HEK293T (cell line): ENCODE data around the gene CLEC16A.

Experiments
- ARNT ChIP-seq: fragments of 450-650 bp; IDR thresholded peaks from 2 replicates; pipeline ENCODE4 v1.6.1; 2017; ENCODE audit warnings: mild to moderate bottlenecking
- BHLHE40 ChIP-seq: fragments of 450-650 bp; IDR thresholded peaks from 2 replicates; pipeline ENCODE4 v1.6.1; 2016; ENCODE audit warnings: mild to moderate bottlenecking, moderate library complexity, borderline replicate concordance
- CTBP1 ChIP-seq: fragments of 450-650 bp; IDR thresholded peaks from 2 replicates; pipeline ENCODE4 v1.6.1; 2016; ENCODE audit warnings: borderline replicate concordance
- ELF4 ChIP-seq: fragments of 450-650 bp; IDR thresholded peaks from 2 replicates; pipeline ENCODE4 v1.6.1; 2017; ENCODE audit warnings: antibody characterized with exemption
- FOXA1 ChIP-seq: fragments of 450-650 bp; IDR thresholded peaks from 2 replicates; pipeline ENCODE4 v1.6.1; 2016; ENCODE audit warnings: mild to moderate bottlenecking
- FOXK2 ChIP-seq: fragments of 450-650 bp; IDR thresholded peaks from 2 replicates; pipeline ENCODE4 v1.6.1; 2016; ENCODE audit warnings: mild to moderate bottlenecking
- FOXM1 ChIP-seq: fragments of 450-650 bp; IDR thresholded peaks from 2 replicates; pipeline ENCODE4 v1.6.1; 2017; ENCODE audit warnings: mild to moderate bottlenecking, borderline replicate concordance
- HDGF ChIP-seq: fragments of 450-650 bp; IDR thresholded peaks from 2 replicates; pipeline ENCODE4 v1.6.1; 2017; ENCODE audit warnings: antibody characterized with exemption, borderline replicate concordance
- L3MBTL2 ChIP-seq: fragments of 450-650 bp; conservative IDR thresholded peaks from 2 replicates; pipeline ENCODE4 v1.6.1; 2016; ENCODE audit warnings: mild to moderate bottlenecking
- NFRKB ChIP-seq: fragments of 450-650 bp; IDR thresholded peaks from 2 replicates; pipeline ENCODE4 v1.6.1; 2016; ENCODE audit warnings: mild to moderate bottlenecking, moderate library complexity
- SP1 ChIP-seq: fragments of 450-650 bp; IDR thresholded peaks from 2 replicates; pipeline ENCODE4 v1.6.1; 2017
- SUZ12 ChIP-seq: fragments of 450-650 bp; IDR thresholded peaks from 2 replicates; pipeline ENCODE4 v1.6.1; 2016; ENCODE audit warnings: mild to moderate bottlenecking
- TARDBP ChIP-seq: fragments of 450-650 bp; IDR thresholded peaks from 2 replicates; pipeline ENCODE4 v1.6.1; 2016
- ZNF384 ChIP-seq: fragments of 450-650 bp; IDR thresholded peaks from 2 replicates; pipeline ENCODE4 v1.6.1; 2016

DNA sequence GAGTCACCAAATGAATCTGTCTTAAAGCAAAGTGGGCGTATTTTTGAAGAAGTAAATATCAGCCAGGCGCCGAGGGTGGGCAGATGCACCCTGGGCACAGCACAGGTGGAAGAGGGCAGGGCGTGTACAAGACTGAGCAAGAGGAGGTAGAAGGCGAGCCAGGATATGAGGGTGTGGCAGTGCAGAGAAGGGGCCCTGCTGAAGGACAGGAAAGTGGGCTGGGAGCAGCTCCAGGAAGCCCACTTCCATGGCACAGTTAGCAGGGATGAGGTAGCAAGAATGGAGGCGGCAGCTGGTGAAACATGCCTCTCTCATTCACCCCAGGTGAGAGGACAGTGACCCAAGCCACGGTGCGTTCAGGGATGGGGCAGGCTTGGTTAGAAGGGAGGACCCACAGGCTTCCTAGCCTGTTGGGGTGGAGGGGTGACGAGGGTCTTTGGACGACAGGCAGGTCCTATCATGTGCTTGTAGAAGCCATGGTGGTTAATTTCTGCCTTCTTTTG, 149.3 kb downstream of the CLEC16A start:
- TF ChIP-seq FOXM1: no peak
- TF ChIP-seq SUZ12: no peak
- TF ChIP-seq FOXK2: no peak
- no peak for TF ChIP-seq FOXA1
- TF ChIP-seq HDGF: no peak
- no peak for TF ChIP-seq BHLHE40
- TF ChIP-seq ELF4: no peak
- no peak for TF ChIP-seq CTBP1
- TF ChIP-seq ZNF384: no peak
- no peak for TF ChIP-seq NFRKB
- no peak for TF ChIP-seq SP1
- TF ChIP-seq ARNT: no peak
- TF ChIP-seq L3MBTL2: no peak
- no peak for TF ChIP-seq TARDBP
